K562 (cell line): Measurements from ENCODE around the gene IPO13. TPM values are rescaled to one million over a fixed set of nuclear protein-coding genes. Genes with fewer than 3 reads are reported as not detected.

Experiments
- DNMT1 ChIP-seq: fragments of 450-650 bp; IDR thresholded peaks from 2 replicates; pipeline ENCODE4 v1.6.1; 2016; ENCODE audit warnings: antibody characterized with exemption, mild to moderate bottlenecking
- FIP1L1 ChIP-seq: fragments of 200-400 bp; formaldehyde crosslinking; IDR thresholded peaks from 2 replicates; pipeline ENCODE4 v1.6.1; 2018; ENCODE audit warnings: mild to moderate bottlenecking, low read depth, low read length; ENCODE audit not compliant: poor library complexity, severe bottlenecking
- HDAC3 ChIP-seq: fragments of 450-650 bp; IDR thresholded peaks from 2 replicates; pipeline ENCODE4 v1.6.1; 2018; ENCODE audit warnings: borderline replicate concordance, mild to moderate bottlenecking, moderate library complexity; ENCODE audit not compliant: partially characterized antibody
- KAT7 ChIP-seq: sonication (generic); formaldehyde crosslinking; IDR thresholded peaks from 2 replicates; pipeline ENCODE4 v1.8.0; 2022; ENCODE audit warnings: missing genetic modification reagents, mild to moderate bottlenecking, borderline replicate concordance
- L3MBTL2 ChIP-seq: fragments of 450-650 bp; IDR thresholded peaks from 2 replicates; pipeline ENCODE4 v1.6.1; 2016; ENCODE audit warnings: mild to moderate bottlenecking, moderate library complexity
- MEIS2 ChIP-seq: fragments of 450-650 bp; IDR thresholded peaks from 2 replicates; pipeline ENCODE4 v1.6.1; 2014; ENCODE audit warnings: mild to moderate bottlenecking; ENCODE audit not compliant: partially characterized antibody
- NBN ChIP-seq: fragments of 450-650 bp; IDR thresholded peaks from 2 replicates; pipeline ENCODE4 v1.6.1; 2016; ENCODE audit warnings: low read depth, mild to moderate bottlenecking
- NR4A1 ChIP-seq, 2 experiments: fragments of 250-450 bp in 1 of 2; fragments of 450-650 bp in 1 of 2; sonication (Bioruptor Pico) in 1 of 2; IDR thresholded peaks; 2 replicates each; pipeline versions ENCODE4 v1.4.0 to v1.6.1; 2016 to 2020; ENCODE audit warnings: mild to moderate bottlenecking in 2 of 2, missing compliant biosample characterization in 1 of 2, missing genetic modification characterization in 1 of 2, moderate library complexity in 1 of 2
- PHTF2 ChIP-seq: fragments of 250-450 bp; sonication (Bioruptor Pico); IDR thresholded peaks from 2 replicates; pipeline ENCODE4 v1.5.0; 2021; ENCODE audit warnings: mild to moderate bottlenecking
- RBM39 ChIP-seq: fragments of 200-400 bp; formaldehyde crosslinking; optimal IDR thresholded peaks from 2 replicates; pipeline ENCODE3; 2018; ENCODE audit warnings: low read depth, low read length
- RFX5 ChIP-seq: IDR thresholded peaks from 2 replicates; pipeline ENCODE4 v1.6.1; 2011; ENCODE audit warnings: low read depth, mild to moderate bottlenecking, improper control_type of control experiment, low read length
- TAF15 ChIP-seq: fragments of 200-400 bp; formaldehyde crosslinking; IDR thresholded peaks from 2 replicates; pipeline ENCODE4 v1.6.1; 2017; ENCODE audit warnings: mild to moderate bottlenecking, low read depth, low read length, moderate library complexity
- ZBED1 ChIP-seq: IDR thresholded peaks from 2 replicates; pipeline ENCODE4 v1.6.1; 2014
- ZBTB1 ChIP-seq: sonication (generic); formaldehyde crosslinking; IDR thresholded peaks from 2 replicates; pipeline ENCODE4 v1.8.1; 2023; ENCODE audit warnings: missing genetic modification reagents, low read depth, mild to moderate bottlenecking, borderline replicate concordance
- ZEB2 ChIP-seq: fragments of 450-650 bp; IDR thresholded peaks from 2 replicates; pipeline ENCODE4 v1.6.1; 2016
- polyA plus RNA-seq, 8 experiments: library from polyadenylated mRNA; depleted of rRNA in 4 of 8; stranded (reverse) in 5 of 8; unstranded in 3 of 8; fragments of >200 nt; fragmentation: Nextera tagmentation in 2 of 8; fragmentation: Illumina TruSeq in 1 of 8; extraction: Ambion mirVana in 2 of 8; extraction: Trizol in 1 of 8; gene quantifications; 2 replicates each; pipeline versions ENCODE4 v1.2.1 to v1.2.3, GENCODE V29; 2011 to 2014; ENCODE audit warnings: inconsistent platforms in 1 of 8, missing spikeins in 1 of 8
- total RNA-seq, 7 experiments: library from RNA; depleted of rRNA in 6 of 7; stranded (reverse); fragments of >200 nt in 6 of 7; fragmentation: Illumina TruSeq in 2 of 7; extraction: Trizol in 2 of 7; gene quantifications; 2 replicates each; pipeline versions ENCODE4 v1.2.1 to v1.2.3, GENCODE V29; 2011 to 2021; ENCODE audit warnings: low replicate concordance in 1 of 7
- TF ChIP-seq, protein P1 (sequence below): fragments of 250-450 bp; sonication (Bioruptor Pico); IDR thresholded peaks from 2 replicates; pipeline ENCODE4 v1.5.0; 2021; ENCODE audit warnings: mild to moderate bottlenecking, moderate library complexity
- TF ChIP-seq, protein P2 (sequence below), 2 experiments: fragments of 450-650 bp; IDR thresholded peaks; 2 replicates each; pipeline ENCODE4 v1.6.1; 2016
- TF ChIP-seq, protein P3 (sequence below): fragments of 450-650 bp; formaldehyde crosslinking; IDR thresholded peaks from 2 replicates; pipeline ENCODE4 v1.4.0; 2020; ENCODE audit warnings: mild to moderate bottlenecking
- TF ChIP-seq, protein P4 (sequence below): fragments of 250-450 bp; sonication (Bioruptor Pico); IDR thresholded peaks from 2 replicates; pipeline ENCODE4 v1.5.0; 2021; ENCODE audit warnings: mild to moderate bottlenecking, borderline replicate concordance

Gene IPO13
- total and polyA plus RNA-seq, 9 of the 15 experiments (the other 6 are each of a cell fraction or from before 2014, with no cell fraction given) = 7.0 to 30.8 (median 16.2) TPM

DNA sequence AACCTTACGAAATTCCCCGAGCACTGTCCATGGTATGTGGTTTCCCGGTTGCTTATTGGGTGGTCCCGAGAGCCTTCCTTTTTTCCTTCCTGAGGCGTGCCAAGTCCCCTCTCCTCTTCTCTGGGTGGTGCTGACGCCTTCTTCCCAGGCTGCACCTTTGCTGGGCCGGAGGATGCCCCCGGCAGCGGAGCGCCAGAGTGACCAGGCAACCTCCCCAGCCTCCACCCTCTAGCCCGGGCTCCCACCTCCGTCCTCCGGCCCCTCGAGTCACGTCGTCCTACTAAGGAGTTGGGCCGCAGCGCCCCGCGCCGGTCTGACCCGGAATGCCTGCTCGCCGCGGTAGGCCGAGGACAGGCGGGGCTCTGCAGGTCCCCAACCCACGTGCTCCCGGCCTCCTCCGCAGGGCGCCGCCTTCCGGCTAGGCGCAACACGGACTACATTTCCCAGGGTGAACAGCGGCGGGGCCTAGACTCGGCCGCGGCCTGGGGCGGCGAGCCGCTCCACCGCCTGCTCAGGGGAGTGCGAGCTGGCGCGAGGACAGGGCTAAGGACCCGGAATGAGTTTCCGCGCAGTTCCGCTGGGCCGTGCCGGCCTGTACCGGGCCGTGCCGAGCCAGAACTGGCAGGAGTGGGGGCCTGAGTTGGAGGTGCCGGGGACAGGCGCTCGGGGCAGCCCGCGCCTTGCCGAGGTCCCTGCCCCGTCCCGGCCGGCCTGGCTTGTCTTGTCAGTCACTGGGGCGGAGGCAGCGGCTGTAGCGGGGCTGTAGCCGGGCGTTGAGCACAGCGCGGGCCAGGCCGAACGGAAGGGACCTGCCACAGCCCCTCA lies at the start of gene IPO13 (continued):
- TF ChIP-seq RBM39 = no peak
- no peak for TF ChIP-seq PHTF2 (CRISPR knock-in tag)
- TF ChIP-seq KAT7 = peak; percentile 97; the same call in 1 of the 2 replicates
- 0 out of 2 replicates have a peak, but pooled peaks have one; percentile 65 for TF ChIP-seq ZEB2
- TF ChIP-seq, protein P1, sequence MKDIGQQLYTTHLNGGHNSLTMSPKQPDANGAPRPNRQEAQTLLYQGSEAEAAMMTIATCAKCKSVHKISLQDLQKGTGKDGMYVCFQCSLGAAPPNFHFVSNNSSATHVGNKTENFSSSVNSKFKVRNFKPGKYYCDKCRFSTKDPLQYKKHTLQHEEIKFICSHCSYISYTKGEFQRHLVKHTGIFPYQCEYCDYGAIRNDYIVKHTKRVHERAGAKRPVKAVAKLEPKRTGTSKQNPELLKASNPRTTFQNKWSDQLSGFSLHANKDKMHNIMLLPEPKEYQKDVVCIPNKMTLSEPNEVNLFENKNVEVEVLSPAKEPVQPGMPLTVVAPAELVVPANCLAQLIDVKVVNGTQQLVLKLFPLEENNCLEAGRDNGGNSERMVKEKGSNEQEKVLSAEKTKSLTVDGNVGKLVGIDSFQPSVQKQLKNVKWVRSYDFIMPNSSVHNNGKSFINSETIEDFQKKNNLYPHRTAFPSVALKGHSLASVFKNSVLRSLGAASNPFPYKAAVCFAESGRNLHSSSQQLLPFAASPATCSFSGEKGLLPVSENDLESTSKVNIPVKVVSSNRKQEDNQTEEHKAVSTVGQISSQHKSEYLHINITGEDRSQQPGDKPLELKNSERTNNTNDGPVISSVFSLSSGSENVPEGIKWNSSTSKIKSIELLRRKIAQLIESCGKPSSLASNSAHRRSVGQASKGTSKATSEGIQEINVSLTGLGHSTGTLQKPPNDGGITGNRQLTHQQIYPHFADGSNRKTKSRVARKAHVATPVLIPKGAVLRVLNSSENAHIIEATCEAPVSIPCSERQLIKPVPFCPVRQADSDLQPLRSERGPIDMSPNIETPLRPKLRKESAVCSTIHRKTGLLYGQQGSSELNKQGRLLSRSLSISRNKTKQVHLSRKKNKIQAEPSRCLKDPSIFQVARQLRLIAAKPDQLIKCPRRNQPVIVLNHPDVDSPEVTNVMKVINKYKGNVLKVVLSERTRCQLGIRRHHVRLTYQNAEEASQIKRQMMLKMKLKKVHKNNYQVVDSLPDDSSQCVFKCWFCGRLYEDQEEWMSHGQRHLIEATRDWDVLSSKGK = no peak
- no peak for TF ChIP-seq HDAC3
- peak; percentile 27; the same call in 1 of the 2 replicates for TF ChIP-seq ZBED1
- TF ChIP-seq L3MBTL2 = peak; percentile 96
- peak; percentile 67; the same call in 1 of the 2 replicates for TF ChIP-seq NBN
- TF ChIP-seq ZBTB1 (CRISPR knock-in tag) = peak; percentile 10; the same call in 1 of the 2 replicates
- TF ChIP-seq NR4A1 (CRISPR knock-in tag; IDR thresholded peaks at IDR 0.05) = no peak
- TF ChIP-seq NR4A1 (tag; IDR thresholded peaks at IDR 0.05) = peak; percentile 91
- peak; percentile 100 for TF ChIP-seq FIP1L1
- TF ChIP-seq RFX5 = 0 out of 2 replicates have a peak, but pooled peaks have one; percentile 31
- peak; percentile 50; the same call in 1 of the 2 replicates for TF ChIP-seq TAF15
- TF ChIP-seq DNMT1 = no peak
- TF ChIP-seq, protein P2, sequence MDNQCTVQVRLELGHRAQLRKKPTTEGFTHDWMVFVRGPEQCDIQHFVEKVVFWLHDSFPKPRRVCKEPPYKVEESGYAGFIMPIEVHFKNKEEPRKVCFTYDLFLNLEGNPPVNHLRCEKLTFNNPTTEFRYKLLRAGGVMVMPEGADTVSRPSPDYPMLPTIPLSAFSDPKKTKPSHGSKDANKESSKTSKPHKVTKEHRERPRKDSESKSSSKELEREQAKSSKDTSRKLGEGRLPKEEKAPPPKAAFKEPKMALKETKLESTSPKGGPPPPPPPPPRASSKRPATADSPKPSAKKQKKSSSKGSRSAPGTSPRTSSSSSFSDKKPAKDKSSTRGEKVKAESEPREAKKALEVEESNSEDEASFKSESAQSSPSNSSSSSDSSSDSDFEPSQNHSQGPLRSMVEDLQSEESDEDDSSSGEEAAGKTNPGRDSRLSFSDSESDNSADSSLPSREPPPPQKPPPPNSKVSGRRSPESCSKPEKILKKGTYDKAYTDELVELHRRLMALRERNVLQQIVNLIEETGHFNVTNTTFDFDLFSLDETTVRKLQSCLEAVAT (IDR thresholded peaks at IDR 0.05) = peak in 1 of 2 experiments; percentile 54; a peak in 1 of 4 replicates
- TF ChIP-seq, protein P3, sequence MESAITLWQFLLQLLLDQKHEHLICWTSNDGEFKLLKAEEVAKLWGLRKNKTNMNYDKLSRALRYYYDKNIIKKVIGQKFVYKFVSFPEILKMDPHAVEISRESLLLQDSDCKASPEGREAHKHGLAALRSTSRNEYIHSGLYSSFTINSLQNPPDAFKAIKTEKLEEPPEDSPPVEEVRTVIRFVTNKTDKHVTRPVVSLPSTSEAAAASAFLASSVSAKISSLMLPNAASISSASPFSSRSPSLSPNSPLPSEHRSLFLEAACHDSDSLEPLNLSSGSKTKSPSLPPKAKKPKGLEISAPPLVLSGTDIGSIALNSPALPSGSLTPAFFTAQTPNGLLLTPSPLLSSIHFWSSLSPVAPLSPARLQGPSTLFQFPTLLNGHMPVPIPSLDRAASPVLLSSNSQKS = no peak
- TF ChIP-seq, protein P4, sequence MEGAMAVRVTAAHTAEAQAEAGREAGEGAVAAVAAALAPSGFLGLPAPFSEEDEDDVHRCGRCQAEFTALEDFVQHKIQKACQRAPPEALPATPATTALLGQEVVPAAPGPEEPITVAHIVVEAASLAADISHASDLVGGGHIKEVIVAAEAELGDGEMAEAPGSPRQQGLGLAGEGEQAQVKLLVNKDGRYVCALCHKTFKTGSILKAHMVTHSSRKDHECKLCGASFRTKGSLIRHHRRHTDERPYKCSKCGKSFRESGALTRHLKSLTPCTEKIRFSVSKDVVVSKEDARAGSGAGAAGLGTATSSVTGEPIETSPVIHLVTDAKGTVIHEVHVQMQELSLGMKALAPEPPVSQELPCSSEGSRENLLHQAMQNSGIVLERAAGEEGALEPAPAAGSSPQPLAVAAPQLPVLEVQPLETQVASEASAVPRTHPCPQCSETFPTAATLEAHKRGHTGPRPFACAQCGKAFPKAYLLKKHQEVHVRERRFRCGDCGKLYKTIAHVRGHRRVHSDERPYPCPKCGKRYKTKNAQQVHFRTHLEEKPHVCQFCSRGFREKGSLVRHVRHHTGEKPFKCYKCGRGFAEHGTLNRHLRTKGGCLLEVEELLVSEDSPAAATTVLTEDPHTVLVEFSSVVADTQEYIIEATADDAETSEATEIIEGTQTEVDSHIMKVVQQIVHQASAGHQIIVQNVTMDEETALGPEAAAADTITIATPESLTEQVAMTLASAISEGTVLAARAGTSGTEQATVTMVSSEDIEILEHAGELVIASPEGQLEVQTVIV (CRISPR knock-in tag) = no peak
- TF ChIP-seq MEIS2 = peak; percentile 78
